SK-MEL-5 (cell line): ENCODE data around the gene TMEM169. TPM values are rescaled to one million over a fixed set of nuclear protein-coding genes. Genes with fewer than 3 reads are reported as not detected.
"Not testable (repeated sequence)": the region's sequence is repeated elsewhere in the genome, so short reads cannot be mapped to it uniquely, and the experiment has no call there.

Source experiments
- DNase-seq: peaks from one replicate; pipeline ENCODE4 v3.0.0-alpha.2; 2016; ENCODE audit warnings: low read depth, low spot score
- in situ Hi-C: cut with HindIII; loops from 2 replicates; pipeline ENCODE4 v1.10.0; 2016; ENCODE audit warnings: low sequenced_read_pairs, high pct_unique_total_duplicates, low pct_unique_long_range_greater_than_20kb
- total RNA-seq: library from RNA; depleted of rRNA; stranded (reverse); fragments of >200 nt; shearing (Covaris generic); gene quantifications from 2 replicates; pipeline ENCODE4 v1.2.3, GENCODE V29; 2014

Gene TMEM169
- total RNA-seq, 1 experiment from 2014 or later = 0.16 TPM

DNA sequence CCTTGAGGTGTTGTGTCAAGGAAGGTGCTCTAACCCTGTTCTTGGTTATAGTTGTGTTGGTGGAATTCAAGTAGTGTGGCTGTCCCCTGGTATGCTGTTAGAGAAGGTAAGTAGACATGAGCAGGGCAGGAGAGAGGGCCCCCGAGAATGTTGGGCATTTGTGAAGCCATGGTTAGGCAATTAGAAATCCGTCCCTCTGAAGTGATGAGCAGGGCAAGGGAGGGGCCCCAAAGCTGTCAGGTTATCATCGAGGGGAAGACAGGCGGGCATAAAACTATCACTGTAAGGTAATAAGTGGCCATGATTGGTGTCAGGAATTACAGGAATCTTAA lies 32.6 kb downstream of the TMEM169 start:
- in situ Hi-C loops = no loop called here
- no peak for DNase-seq

DNA sequence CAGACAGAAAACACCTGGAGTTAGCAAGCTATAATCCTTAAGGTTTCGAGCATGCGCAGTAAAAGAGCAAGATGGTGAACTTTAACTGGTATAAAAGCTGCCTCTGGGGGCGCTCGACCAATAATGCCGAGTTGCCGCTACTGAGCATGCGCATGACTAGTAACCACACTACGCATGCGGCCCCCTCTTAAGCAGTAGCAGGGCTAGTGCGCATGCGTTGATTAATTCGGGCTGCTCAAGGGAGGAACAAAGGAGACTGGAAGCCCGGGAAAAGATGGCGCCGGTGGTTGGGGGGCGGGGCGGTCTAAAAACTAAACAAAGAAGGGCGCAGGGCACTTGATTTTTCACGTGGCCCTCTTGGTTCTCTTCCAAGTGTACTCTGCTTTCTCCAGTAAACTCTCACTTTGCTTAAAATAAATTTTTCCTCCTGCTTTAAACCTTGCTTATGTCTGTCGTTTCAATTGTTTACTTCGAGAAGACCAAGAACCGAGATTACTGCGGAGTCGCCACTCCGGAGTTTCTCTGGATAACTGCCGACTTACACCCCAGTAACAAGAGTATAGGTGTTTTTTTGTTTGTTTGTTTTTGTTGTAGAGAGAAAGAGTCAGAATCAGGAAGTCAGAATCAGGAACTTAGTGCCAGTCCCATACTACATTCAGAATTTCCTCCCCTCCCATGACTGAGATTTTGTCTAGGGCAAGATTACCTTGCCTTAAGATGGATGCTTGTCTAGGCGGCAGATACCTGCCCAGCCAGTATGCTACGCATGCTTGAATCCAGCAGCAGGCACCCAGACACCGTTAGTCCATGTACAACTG lies 33.2 kb downstream of the TMEM169 start:
- DNase-seq = peak; percentile 99
- in situ Hi-C loops = no loop called here

DNA sequence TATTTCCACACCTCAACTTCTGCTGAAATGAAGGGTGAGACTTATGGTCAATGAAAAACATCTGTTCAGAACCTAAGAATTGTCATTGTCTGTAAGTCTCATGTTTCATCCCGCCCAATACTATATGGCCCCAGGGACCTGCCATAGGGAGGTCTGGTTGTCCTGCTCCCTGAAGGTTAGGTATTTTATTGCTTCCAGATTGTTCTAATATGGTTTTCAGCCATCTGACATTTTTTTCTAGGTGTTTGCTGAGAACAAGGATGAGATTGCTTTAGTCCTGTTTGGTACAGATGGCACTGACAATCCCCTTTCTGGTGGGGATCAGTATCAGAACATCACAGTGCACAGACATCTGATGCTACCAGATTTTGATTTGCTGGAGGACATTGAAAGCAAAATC lies 34.7 kb downstream of the TMEM169 start:
- in situ Hi-C loops = no loop called here
- DNase-seq = no peak

DNA sequence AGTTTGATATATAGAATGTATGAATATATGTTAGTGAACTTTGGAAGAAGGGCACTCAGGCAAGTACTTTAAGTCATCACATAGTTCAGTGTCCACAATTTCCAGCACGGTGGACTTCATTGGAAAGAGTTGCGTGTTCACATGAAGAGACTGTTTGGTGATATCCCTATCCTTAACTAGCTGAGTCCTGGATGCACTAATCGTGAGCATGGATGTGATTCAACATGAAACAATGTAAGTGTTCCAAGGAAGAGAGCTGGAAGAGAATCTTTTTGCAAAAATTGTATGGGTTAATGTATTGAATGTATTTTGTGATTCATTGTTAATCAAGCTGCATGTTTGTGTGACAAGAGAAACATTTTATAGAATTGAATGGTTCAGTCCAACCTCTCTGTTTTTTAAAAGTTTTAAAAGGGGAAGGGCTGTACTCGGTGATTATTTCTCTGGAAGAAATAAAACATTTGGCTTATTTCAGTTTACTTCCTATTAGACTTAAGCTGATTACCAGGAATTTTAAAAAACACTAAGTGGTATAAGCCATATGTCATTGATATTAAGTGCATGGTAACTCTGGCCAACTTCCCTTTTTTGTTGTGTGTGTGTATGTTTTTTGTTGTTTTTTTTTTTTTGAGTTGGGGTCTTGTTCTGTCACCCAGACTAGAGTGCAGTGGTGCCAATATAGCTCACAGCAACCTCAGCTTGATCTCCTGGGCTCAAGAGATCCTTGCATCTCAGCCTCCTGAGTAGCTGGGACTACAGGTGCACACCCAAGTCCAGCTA lies 36.0 kb downstream of the TMEM169 start:
- in situ Hi-C loops = no loop called here
- no peak for DNase-seq

DNA sequence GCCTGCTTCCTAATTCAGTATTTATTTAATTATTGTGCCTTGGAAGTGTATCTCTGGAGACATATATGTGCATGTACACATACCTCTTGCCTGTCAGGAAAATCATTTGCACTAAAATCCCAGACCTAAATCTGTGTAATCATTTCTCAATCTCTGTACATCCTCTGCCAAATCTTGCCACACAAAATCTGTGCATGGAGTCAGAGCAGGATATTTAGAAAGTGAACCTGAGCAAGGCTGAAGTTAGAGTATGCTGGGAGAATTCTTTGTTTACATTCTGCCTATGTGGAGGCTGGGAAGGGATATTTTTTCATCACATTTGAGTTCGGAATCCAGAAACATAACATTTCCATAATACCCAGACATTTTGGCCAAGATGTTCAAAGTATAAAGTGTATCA lies 36.8 kb downstream of the TMEM169 start:
- DNase-seq = no peak
- in situ Hi-C loops = no loop called here

DNA sequence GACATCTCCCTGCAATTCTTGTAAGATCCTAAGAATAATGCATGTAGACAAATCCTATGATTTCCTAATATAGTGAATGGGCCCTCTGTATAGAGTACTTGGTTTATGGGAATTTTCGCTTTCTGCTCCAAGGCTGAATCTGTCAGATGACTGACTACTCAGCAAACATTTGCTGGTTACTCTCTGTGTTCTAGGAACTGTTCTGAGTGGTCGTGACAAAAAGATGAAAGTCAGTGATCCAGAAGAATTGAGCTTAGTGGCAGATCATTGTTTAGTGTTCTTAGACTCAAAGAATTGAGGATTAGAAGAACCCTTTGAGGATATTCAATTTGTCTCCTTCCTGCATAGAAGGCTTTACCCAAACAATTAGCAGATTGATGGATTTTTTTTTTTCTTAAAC lies 37.4 kb downstream of the TMEM169 start:
- in situ Hi-C loops = no loop called here
- peak; percentile 98 for DNase-seq

DNA sequence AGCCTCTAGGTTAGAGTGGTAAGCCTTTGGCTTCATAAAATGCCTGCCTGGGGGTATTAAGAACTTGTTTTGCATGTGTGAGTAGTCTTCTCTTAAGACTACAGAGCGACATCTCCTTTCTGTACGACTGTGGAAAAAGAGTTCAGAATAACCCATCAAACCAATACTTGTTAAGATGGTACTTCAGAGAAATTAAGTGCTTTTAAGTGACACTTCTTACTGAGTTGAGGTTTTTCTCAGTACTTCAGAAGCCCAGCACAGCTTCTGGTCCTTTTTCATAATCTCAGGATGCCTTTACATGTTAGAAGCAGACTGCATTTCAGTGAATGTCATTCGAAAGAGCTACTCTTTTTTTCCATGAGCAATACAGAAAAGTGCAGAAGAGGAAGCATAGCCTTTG lies 38.3 kb downstream of the TMEM169 start:
- DNase-seq = no peak
- in situ Hi-C loops = no loop called here

DNA sequence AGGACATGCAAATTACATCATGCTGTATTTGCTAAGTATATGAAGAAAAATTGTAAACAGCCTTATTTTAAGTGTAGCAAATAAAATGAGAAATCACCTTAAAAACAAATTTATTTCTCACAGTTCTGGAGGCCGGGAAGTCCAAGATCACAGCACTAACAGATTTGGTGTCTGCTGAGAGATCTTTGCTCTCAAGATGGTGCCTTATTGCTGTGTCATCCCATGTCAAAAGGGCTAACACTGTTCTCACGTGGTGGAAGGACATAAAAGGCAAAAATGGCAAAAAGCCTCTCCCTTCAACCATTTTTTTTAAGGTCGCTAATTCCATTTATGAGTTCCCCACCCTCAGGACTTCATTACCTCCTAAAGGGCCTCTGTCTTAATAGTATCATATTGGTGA lies 39.5 kb downstream of the TMEM169 start:
- in situ Hi-C loops = no loop called here
- no peak for DNase-seq

DNA sequence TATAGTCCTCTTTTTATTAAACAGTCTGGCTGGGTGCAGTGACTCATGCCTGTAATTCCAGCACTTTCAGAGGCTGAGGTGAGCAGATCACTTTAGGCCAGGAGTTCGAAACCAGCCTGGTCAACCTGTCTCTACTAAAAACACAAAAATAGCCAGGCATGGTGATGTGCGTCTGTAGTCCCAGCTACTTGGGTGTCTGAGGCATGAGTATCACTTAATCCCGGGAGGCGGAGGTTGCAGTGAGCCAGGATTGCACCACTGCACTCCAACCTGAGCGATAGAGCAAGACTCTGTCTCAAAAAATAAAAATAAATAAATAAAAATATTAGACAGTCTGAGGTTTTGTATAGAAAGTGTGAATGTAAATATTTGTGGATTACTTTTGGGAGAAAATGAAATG lies 45.2 kb downstream of the TMEM169 start:
- no peak for DNase-seq
- in situ Hi-C loops = no loop called here

DNA sequence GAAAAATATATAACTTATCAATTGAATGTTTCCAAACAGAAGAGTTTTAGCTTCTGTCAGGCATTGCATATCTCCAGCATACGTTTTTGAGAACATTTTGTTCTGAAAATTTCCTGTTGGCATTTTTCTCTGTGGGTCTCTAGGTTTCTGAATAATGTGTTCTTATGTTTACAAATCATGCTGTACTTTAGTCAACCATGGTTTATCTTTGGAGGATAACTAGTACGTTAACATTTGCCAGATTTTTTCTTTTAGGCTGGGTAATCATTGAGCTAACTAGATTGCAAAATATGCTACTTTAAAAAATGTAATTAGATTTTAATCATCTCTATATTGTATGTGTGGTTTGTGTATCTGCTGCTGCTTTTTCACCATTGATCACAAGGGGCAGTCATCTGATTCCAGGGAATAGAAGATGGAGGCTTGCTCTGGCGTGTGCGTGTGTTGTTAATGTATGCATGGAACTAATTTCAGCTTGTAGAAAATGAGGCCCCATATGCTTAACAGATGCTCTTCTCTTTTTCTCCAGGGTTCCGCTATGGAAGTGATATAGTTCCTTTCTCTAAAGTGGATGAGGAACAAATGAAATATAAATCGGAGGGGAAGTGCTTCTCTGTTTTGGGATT lies 48.7 kb downstream of the TMEM169 start:
- in situ Hi-C loops = no loop called here
- DNase-seq = no peak

DNA sequence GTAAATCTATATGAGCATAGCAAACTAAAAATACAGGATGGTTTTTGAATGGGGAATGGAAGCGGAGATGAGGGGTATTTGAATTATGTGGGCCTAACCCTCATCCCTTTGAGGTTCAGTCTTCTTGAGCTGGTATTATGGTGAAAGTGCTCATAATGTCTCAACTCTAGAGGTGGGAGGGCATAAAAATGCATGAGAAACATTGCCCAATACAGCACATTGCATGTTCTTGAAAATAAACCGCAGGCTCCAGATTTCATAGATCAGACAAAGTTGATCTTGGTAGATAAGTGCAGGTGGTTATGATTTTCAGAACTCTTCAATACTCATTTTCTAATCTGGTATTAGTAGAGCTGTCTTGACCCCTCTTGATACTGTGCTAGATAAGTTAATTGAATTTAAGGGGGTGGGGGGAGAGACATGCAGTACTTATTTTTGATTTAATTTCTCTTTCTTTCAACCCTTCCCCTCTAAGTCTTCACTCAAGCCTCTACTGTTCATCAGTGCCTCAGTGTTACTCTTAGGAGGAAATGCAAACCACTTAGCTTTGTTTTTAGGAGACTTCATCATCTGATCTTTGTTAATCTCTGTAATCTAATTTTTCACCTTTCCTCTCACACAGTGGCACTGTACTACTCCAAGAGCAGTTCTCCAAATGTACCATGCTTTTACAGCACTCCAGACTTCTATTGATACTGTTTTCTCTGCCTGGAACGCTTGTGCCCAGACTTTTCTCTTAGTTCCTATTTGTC lies 49.6 kb downstream of the TMEM169 start:
- no peak for DNase-seq
- in situ Hi-C loops = no loop called here

DNA sequence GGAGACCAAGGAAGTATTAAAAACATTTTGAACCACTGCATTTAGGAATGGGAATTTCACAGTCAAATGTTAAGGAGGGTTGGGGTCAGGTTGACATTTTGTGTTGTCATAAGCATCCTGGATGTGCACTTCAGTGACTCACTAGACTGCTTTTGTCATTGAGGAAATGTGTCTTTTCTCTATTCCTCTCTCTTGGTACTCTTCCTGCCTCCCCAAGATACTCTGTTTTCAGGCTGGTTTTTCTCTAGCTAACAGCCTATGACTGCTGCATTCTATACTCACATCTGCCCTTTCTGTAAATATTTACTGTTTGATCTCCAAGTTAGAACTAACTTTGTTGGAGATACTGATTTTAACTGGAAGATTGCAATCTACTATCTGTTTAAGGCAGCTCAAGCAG lies 50.9 kb downstream of the TMEM169 start:
- DNase-seq = no peak
- in situ Hi-C loops = no loop called here

DNA sequence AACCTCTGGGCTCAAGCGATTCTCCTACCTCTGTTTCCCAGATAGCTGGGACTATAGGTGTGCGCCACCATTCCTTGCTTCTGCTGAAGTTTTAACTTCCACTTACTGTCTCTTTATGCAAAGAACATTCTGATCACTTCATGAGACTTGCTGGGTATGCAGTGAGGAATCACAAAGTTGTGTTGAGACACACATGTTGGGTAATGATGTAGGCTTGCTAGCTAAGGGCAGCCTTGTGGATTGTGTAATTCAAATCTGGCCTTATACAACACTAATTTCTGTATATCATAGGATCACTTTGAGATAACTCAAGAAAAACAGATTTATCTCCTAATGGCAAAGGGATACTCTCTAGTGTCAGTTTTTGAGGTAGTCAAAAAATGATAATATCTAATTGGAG lies 51.7 kb downstream of the TMEM169 start:
- DNase-seq = no peak
- in situ Hi-C loops = no loop called here

DNA sequence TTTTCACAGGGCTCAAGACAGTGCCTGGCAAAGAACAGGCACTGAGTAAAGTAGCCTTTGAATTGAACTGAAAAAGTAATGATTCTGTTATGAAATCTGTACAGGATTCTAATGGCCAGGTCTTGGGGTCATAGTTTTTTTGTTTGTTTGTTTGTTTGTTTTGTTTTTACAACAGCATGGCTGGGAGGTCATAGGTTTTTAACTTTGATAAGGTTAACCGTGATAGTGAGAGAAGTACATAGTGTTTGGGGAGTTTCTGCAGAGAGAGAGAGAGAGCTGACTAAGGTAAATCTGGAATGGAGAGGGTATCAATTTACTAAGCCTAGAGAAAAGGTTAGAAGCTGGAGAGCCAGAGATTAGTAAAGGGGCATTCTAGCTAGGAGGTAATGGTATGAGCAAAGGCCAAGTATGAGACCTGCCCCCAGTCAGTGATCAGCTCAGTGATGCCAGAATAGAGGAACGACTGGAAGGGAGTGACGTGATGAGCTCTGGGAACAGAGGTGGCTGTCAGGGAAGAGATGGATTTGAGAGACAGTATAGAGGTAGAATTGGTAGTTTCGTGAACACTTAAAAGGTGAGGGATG lies 53.3 kb downstream of the TMEM169 start:
- DNase-seq = no peak
- in situ Hi-C loops = no loop called here

DNA sequence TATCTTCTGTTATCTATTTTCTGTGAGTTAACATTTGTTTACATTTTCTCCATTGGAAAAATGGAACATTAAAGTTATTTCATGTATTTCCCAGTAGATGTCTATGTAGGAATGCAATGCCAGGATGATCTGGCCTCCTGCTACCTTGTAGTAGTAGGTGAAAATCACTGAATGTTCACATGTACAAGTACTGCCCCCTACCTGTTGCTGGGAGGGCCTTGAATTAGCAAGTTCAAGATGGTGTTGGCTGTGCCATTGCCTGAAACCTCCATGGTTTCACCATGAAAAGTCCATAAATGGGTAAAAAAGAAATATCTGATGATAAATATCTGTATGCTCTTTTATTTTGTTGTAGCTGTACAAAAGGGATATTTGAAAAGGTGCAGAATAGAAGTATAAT lies 58.2 kb downstream of the TMEM169 start:
- peak; percentile 65 for DNase-seq
- in situ Hi-C loops = no loop called here

DNA sequence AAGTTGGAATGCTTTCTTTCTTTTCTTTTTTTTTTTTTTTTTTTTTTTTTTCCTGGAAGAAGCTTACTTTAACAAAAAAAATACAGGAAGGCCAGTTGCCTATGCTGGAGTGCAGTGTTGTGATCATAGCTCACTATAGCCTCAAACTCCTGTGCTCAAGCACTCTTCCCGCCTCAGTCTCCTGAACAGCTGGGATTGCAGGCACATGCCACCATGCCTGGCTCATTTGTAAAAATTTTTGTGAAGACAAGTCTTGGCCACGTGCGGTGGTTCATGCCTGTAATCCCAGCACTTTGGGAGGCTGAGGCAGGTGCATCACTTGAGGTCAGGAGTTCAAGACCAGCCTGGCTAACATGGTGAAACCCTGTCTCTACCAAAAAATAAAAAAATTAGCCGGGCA lies 59.8 kb downstream of the TMEM169 start:
- in situ Hi-C loops, DNase-seq: not testable (repeated sequence)

DNA sequence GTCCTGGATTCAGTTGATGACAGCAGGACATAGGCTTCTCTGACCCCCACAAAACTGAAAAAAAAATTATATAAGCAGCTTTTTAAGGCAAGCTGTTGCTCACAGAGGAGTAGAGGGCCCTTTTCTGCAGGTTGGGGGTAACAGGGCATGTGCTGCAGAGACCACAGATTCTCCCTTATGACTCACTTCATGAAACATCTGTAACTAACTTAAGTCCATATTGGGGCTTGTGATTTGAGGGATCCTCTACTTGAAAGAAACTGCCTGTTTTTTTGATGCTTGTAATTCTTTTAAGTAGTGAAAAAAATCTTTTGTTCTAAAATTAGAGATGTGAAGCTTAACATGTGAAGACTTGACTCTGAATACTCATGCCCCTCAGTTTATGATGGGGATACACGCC lies 60.8 kb downstream of the TMEM169 start:
- no peak for DNase-seq
- in situ Hi-C loops = no loop called here

DNA sequence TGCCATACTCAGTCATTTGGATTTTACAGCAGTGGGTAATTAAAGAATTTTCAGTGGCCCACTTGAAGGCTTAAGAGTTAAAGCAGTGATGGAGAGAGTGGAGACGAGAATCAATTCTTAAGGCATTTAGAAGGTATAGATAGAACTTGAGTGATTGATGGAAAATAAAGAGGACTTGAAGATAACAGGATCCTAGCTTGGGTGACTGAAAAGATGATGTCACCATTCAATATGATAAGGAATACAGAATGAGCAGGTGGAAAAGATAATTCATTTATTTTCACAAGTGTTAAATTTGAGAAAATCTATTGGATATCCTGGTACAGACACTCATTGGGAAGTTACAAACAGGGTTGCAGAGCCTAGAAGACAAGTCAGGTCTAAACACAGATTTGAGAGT lies 62.7 kb downstream of the TMEM169 start:
- no peak for DNase-seq
- in situ Hi-C loops = no loop called here
